Lower leg skin (tissue), 4 donors: ENCODE results near the gene SOHLH1. TPM values are rescaled to one million over a fixed set of nuclear protein-coding genes. Genes with fewer than 3 reads are reported as not detected.

Experiments
- DNase-seq, 2 donors: peaks; one replicate each; pipeline ENCODE4 v3.0.0-alpha.2; 2019; ENCODE audit warnings: low spot score in 2 of 2
- H3K4me3 ChIP-seq: fragments of 200-600 bp; sonication (generic); 2 replicates; pipeline ENCODE4 v1.5.1; 2017; ENCODE audit warnings: mild to moderate bottlenecking, low read depth; ENCODE audit not compliant: poor library complexity, severe bottlenecking
- CTCF ChIP-seq, 3 donors: fragments of 450-650 bp; IDR thresholded peaks; one replicate each; pipeline ENCODE4 v1.5.1; 2016; ENCODE audit warnings: antibody characterized with exemption in 3 of 3, mild to moderate bottlenecking in 3 of 3, moderate library complexity in 2 of 3
- POLR2A ChIP-seq, 2 donors: fragments of 450-650 bp; IDR thresholded peaks; one replicate each; pipeline ENCODE4 v1.6.1; 2016 to 2017; ENCODE audit warnings: antibody characterized with exemption in 2 of 2, mild to moderate bottlenecking in 1 of 2, moderate library complexity in 1 of 2
- WGBS, 2 donors: methylation state at CpG; one replicate each; pipeline ENCODE4 v1.1.5; 2018; 5-methylcytosine and 5-hydroxymethylcytosine counted together
- intact Hi-C: fragments of 100-400 bp; cut with DNase I; formaldehyde crosslinking; loops from one replicate; pipeline ENCODE4 v1.15.0; 2023; ENCODE audit warnings: low total_unique reads
- total RNA-seq, 4 donors: library from RNA; depleted of rRNA; stranded (reverse); fragments of >200 nt; gene quantifications; one replicate each; pipeline ENCODE4 v1.1.0, GENCODE V29; 2016

SOHLH1 gene
- total RNA-seq, 4 donors from 2014 or later, result 0.71 TPM; not detected in 3

GRCh38 chr9:135681161-135681560 lies 18.1 kb downstream of the SOHLH1 start:
- no peak for TF ChIP-seq CTCF (IDR thresholded peaks at IDR 0.05)
- TF ChIP-seq POLR2A (IDR thresholded peaks at IDR 0.05), result no peak
- 87 to 91% methylated on average over 5 of the region's 5 CpGs for WGBS, 2 donors
- intact Hi-C loops, result no loop called here

GRCh38 chr9:135680056-135680455 lies 19.2 kb downstream of the SOHLH1 start:
- 71 to 75% methylated on average over 16 of the region's 16 CpGs for WGBS, 2 donors
- no peak for TF ChIP-seq POLR2A (IDR thresholded peaks at IDR 0.05)
- TF ChIP-seq CTCF (IDR thresholded peaks at IDR 0.05), result no peak

More at GRCh38 chr9:135681161-135681560, 18.1 kb downstream of the SOHLH1 start:
- H3K4me3 ChIP-seq, result no peak overlapping the region
- no peak for DNase-seq

GRCh38 chr9:135678236-135679017 lies 20.9 kb downstream of the SOHLH1 start:
- no peak overlapping the region for H3K4me3 ChIP-seq
- 84 to 89% methylated on average over 20 of the region's 20 CpGs for WGBS, 2 donors
- no peak for DNase-seq
- intact Hi-C loops, result no loop called here
- TF ChIP-seq POLR2A (IDR thresholded peaks at IDR 0.05) (no peak), CTCF (IDR thresholded peaks at IDR 0.05) (no peak)

More at GRCh38 chr9:135680056-135680455, 19.2 kb downstream of the SOHLH1 start:
- no peak overlapping the region for H3K4me3 ChIP-seq
- intact Hi-C loops, result no loop called here
- no peak for DNase-seq

GRCh38 chr9:135677641-135678168 lies 21.6 kb downstream of the SOHLH1 start:
- H3K4me3 ChIP-seq, result no peak overlapping the region
- no peak for TF ChIP-seq CTCF (IDR thresholded peaks at IDR 0.05)
- TF ChIP-seq POLR2A (IDR thresholded peaks at IDR 0.05), result no peak
- 81 to 83% methylated on average over 13 to 22 of the region's 22 CpGs for WGBS, 2 donors
- intact Hi-C loops, result no loop called here
- no peak for DNase-seq

DNA sequence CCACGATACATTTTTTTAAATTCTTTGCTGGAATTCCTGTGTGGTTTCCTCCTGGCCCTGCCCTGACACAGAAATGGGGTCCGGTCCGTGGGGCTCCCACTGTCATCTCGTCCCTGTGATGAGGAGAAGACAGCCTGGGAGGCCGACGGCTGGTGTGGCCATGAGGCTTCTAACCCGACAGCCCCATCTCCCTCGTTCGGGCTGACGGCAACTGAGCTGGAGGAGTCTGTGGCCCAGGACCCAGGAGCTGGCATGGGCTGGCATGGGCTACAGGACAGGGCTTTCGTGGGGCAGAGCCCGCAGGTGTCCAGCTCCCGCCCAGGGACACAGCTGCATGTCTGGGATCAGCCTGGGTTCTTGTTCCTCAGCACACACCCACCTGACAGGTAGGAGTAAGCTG lies 22.4 kb downstream of the SOHLH1 start:
- 84 to 87% methylated on average over 13 of the region's 13 CpGs for WGBS, 2 donors
- intact Hi-C loops, result no loop called here
- no peak for DNase-seq
- TF ChIP-seq POLR2A (IDR thresholded peaks at IDR 0.05) (no peak), CTCF (IDR thresholded peaks at IDR 0.05) (no peak)
- H3K4me3 ChIP-seq, result no peak overlapping the region
